Dedifferentiated amniotic fluid mesenchymal stem cell (primary cell): ENCODE results near the gene SGSH.

Experiments used
- DNase-seq: peaks from one replicate; pipeline ENCODE4 v3.0.0-alpha.2; 2016; ENCODE audit errors: extremely low spot score

The SGSH gene

GRCh38 chr17:80183581-80184422 lies 36.3 kb downstream of the SGSH start:
- no peak for DNase-seq

- DNase-seq = no peak
Measured at GRCh38 chr17:80182845-80183223, 37.3 kb downstream of the SGSH start.

GRCh38 chr17:80182118-80182844 lies 37.9 kb downstream of the SGSH start:
- no peak for DNase-seq

- DNase-seq = no peak
Measured at GRCh38 chr17:80181431-80181830, 38.7 kb downstream of the SGSH start.

GRCh38 chr17:80180192-80180591 lies 39.9 kb downstream of the SGSH start:
- no peak for DNase-seq

GRCh38 chr17:80177986-80178595 lies 42.0 kb downstream of the SGSH start:
- DNase-seq = no peak

GRCh38 chr17:80176757-80177156 lies 43.4 kb downstream of the SGSH start:
- no peak for DNase-seq

- DNase-seq = no peak
Measured at GRCh38 chr17:80173916-80174315, 46.2 kb downstream of the SGSH start.

- DNase-seq = no peak
Measured at GRCh38 chr17:80173126-80173525, 47.0 kb downstream of the SGSH start.

GRCh38 chr17:80171681-80172080 lies 48.5 kb downstream of the SGSH start:
- DNase-seq = no peak

GRCh38 chr17:80169784-80170500 lies 50.2 kb downstream of the SGSH start, which contains the start of gene CARD14:
Gene CARD14, plus strand, starts transcription at chr17:80170030. Its CDS starts 11,409 bp downstream, at chr17:80181439.
- no peak for DNase-seq

GRCh38 chr17:80169107-80169506 lies 51.0 kb downstream of the SGSH start:
- DNase-seq = no peak

GRCh38 chr17:80168371-80168770 lies 51.8 kb downstream of the SGSH start:
- no peak for DNase-seq

- no peak for DNase-seq
Measured at GRCh38 chr17:80166446-80166845, 53.7 kb downstream of the SGSH start.

GRCh38 chr17:80164185-80164584 lies 55.9 kb downstream of the SGSH start:
- no peak for DNase-seq

GRCh38 chr17:80163336-80163735 lies 56.8 kb downstream of the SGSH start:
- DNase-seq = no peak

- no peak for DNase-seq
Measured at GRCh38 chr17:80160536-80160935, 59.6 kb downstream of the SGSH start.
